ENCODE results near the gene OR4F15. TPM values are rescaled to one million over a fixed set of nuclear protein-coding genes. Genes with fewer than 3 reads are reported as not detected.
"Not testable (repeated sequence)": the region's sequence is repeated elsewhere in the genome, so short reads cannot be mapped to it uniquely, and the experiment has no call there.

The OR4F15 gene, protein sequence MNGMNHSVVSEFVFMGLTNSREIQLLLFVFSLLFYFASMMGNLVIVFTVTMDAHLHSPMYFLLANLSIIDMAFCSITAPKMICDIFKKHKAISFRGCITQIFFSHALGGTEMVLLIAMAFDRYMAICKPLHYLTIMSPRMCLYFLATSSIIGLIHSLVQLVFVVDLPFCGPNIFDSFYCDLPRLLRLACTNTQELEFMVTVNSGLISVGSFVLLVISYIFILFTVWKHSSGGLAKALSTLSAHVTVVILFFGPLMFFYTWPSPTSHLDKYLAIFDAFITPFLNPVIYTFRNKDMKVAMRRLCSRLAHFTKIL
- not detected for total RNA-seq

DNA sequence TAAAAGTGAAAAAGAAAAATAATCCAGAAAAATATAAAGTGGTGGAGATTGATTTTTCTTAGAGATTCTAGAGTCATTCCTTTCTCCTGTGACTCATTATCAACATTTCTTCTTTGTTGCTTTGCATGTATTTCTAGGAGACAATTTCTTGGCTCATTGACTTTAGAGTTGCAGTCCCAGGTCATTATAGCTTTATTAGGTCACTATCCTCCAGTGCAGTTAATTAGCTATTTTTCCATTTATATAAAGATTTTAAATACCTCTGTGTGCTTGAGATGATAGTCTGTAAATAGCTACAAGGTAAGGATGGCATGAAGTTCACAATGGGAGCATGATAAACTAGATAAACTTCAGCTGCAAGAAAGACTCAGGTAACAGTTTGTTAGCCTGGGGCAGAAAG lies at the start of gene OR4F15:
Gene OR4F15 (plus strand): TSS at position 301 of the 400 bp plus-strand sequence. CDS start 5,985 bp downstream, outside the sequence.
- no peak for ATAC-seq (ENCODE audit: low read depth)
- Mint-ChIP-seq H3K4me3 (no peak within 1 kb of the TSS), H3K27me3 (peaks cover 34% of the 10 kb centered on the region), H3K9me3 (no peaks in the 10 kb centered on the region), H3K36me3 (no peaks in the 10 kb centered on the region), H3K4me1 (no peaks in the 10 kb centered on the region), H3K27ac (no peak within 1 kb of the TSS)
- POLR2A ChIA-PET = no interaction called here
- DNase-seq = no peak

DNA sequence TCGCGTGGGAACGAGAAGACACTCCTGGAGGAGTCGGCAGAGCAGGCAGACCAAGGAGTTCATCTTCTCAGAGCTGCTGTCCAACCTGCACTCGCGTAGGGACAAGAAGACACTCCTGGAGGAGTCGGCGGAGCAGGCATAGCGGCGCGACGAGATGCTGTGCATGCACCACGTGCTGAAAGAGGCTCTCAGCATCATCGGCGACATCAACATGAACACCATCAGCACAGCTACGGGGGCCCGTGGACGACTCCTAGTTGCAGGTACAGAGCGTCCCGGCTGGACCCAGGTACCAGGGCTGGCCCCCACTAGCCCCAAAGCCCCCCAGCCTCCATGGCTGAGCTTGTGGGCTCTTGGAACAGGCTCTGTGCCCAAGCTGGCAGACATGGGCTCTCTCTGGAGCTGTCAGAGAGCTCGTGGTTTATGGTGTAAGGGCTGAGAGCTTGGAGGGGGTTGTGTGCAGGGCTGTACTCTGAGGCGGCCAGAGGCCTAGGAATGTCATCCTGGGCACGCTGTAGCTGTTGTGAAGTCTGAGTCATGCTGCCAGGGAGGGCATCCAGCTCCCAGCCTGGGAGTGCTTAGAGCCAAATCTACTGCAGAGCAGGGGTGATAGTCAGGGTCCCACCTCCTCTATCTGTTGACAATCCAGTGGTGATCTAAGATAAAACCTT lies 47.2 kb upstream of the OR4F15 start:
- H3K9me3 Mint-ChIP-seq; ATAC-seq (ENCODE audit: low read depth); DNase-seq; H3K27me3 Mint-ChIP-seq; H3K4me3 Mint-ChIP-seq; H3K36me3 Mint-ChIP-seq; H3K4me1 Mint-ChIP-seq; H3K27ac Mint-ChIP-seq: not testable (repeated sequence)
- POLR2A ChIA-PET = interaction anchor here (0.7 to 0.8 kb wide), 2 partner anchors 12 to 40 kb away, joined by 3 read pairs; no protein-coding TSS in a partner anchor

- not testable (repeated sequence) for ATAC-seq (ENCODE audit: low read depth); H3K36me3 Mint-ChIP-seq; H3K4me1 Mint-ChIP-seq
These were observed 46.7 kb upstream of the OR4F15 start for GRCh38 chr15:101765340-101765671.

GRCh38 chr15:101765772-101766456 lies 46.1 kb upstream of the OR4F15 start:
- no peaks in the 10 kb centered on the region for H3K4me1 Mint-ChIP-seq
- no peak overlapping the region for H3K27ac Mint-ChIP-seq
- DNase-seq (no peak), ATAC-seq (ENCODE audit: low read depth) (no peak)
- no peaks in the 10 kb centered on the region for H3K36me3 Mint-ChIP-seq
- no peaks in the 10 kb centered on the region for H3K9me3 Mint-ChIP-seq
- H3K4me3 Mint-ChIP-seq = no peak overlapping the region
- no peaks in the 10 kb centered on the region for H3K27me3 Mint-ChIP-seq
- POLR2A ChIA-PET = no interaction called here

More at GRCh38 chr15:101765340-101765671, 46.7 kb upstream of the OR4F15 start:
- H3K4me3 Mint-ChIP-seq, DNase-seq, H3K9me3 Mint-ChIP-seq, POLR2A ChIA-PET, H3K27ac Mint-ChIP-seq, H3K27me3 Mint-ChIP-seq: not testable (repeated sequence)

- POLR2A ChIA-PET; ATAC-seq (ENCODE audit: low read depth); H3K4me3 Mint-ChIP-seq; DNase-seq; H3K27ac Mint-ChIP-seq; H3K36me3 Mint-ChIP-seq; H3K9me3 Mint-ChIP-seq; H3K27me3 Mint-ChIP-seq; H3K4me1 Mint-ChIP-seq: not testable (repeated sequence)
These were observed 44.8 kb upstream of the OR4F15 start for GRCh38 chr15:101767083-101767640.

DNA sequence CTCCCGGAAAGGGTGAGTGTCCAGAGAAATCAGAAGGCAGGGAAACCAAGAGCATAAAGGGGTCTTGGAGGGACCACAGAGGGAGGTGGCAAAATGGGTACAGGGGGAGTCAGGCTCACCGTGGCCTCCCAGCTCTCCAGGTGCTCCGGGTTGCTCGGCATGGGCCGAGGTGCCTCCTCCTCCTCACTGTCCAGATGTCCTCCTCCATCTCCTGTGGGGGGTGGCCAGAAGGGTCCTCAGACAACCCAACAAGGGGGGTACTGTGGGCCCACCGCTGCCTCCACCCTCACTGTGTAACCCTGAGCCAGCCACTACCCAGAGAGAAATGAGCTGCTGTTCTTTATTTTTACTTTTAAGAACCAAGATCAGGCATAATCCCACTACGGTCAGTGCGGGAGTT lies 39.1 kb upstream of the OR4F15 start:
- Mint-ChIP-seq H3K4me3 (no peak overlapping the region), H3K9me3 (no peaks in the 10 kb centered on the region), H3K27ac (no peak overlapping the region), H3K4me1 (no peaks in the 10 kb centered on the region), H3K27me3 (no peaks in the 10 kb centered on the region), H3K36me3 (no peaks in the 10 kb centered on the region)
- POLR2A ChIA-PET = no interaction called here
- ATAC-seq (ENCODE audit: low read depth) (no peak), DNase-seq (no peak)

DNA sequence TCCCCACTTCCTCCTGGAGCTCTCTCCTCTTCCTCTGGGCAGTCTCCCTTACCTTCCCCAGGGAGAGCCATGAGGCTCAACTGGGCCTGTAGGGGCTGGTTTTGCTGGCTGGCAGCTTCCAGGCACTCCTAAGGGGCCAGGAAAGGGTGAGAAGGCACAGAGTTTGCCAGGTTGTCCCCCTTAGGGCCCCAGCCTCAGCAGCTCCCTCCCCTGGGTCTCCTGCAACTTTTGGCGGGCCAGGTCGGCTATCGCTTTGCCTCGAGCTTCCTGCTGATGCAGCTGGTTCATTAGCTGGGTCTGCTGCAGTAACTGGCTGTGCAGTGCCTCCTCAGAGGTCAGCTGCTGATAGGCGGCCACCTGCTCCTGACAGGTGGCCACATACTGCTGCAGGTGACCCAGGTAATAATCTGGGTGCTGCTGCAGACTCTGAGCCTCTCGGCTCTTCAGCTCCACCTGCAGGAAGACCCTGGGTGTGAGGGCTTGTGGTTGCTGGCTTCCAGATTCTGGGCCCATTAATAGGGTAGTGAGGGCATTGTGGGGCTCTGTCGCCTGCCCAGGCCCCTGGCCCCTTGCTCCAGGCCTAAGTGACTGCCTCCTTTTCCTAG lies 38.4 kb upstream of the OR4F15 start:
- no peaks in the 10 kb centered on the region for H3K9me3 Mint-ChIP-seq
- no peaks in the 10 kb centered on the region for H3K4me1 Mint-ChIP-seq
- no peak for DNase-seq
- POLR2A ChIA-PET = no interaction called here
- H3K27ac Mint-ChIP-seq = no peak overlapping the region
- ATAC-seq (ENCODE audit: low read depth) = no peak
- H3K27me3 Mint-ChIP-seq = no peaks in the 10 kb centered on the region
- H3K36me3 Mint-ChIP-seq = no peaks in the 10 kb centered on the region
- no peak overlapping the region for H3K4me3 Mint-ChIP-seq

DNA sequence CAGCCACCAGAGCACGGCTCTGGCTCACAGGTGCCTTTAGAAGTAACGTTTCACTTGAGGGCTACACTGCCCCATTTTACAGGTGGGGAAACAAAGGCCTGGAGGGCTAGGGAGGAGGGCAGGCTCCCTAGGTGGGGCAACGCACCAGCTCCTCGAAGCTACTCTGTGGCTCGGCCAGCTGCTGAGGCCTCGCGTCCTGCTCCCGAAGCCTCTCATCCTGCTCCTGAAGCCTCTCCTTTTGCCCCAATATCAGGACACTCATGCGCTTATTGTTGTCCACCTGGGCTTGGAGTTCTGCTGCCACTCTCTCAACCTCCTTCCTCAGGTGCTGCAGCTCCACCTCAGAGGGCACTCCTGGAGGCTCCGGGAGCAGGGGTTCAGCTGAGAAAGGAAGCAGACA lies 36.9 kb upstream of the OR4F15 start:
- H3K4me3 Mint-ChIP-seq = no peak overlapping the region
- H3K27ac Mint-ChIP-seq = no peak overlapping the region
- ATAC-seq (ENCODE audit: low read depth) (no peak), DNase-seq (no peak)
- no peaks in the 10 kb centered on the region for H3K27me3 Mint-ChIP-seq
- H3K4me1 Mint-ChIP-seq = peaks cover 1% of the 10 kb centered on the region
- H3K9me3 Mint-ChIP-seq = no peaks in the 10 kb centered on the region
- POLR2A ChIA-PET = no interaction called here
- no peaks in the 10 kb centered on the region for H3K36me3 Mint-ChIP-seq

- H3K4me1 Mint-ChIP-seq; POLR2A ChIA-PET; DNase-seq; ATAC-seq (ENCODE audit: low read depth); H3K27me3 Mint-ChIP-seq; H3K4me3 Mint-ChIP-seq; H3K36me3 Mint-ChIP-seq; H3K9me3 Mint-ChIP-seq; H3K27ac Mint-ChIP-seq: not testable (repeated sequence)
These were observed 33.4 kb upstream of the OR4F15 start for GRCh38 chr15:101778576-101778975.

- H3K4me1 Mint-ChIP-seq; POLR2A ChIA-PET; ATAC-seq (ENCODE audit: low read depth); DNase-seq; H3K27me3 Mint-ChIP-seq; H3K4me3 Mint-ChIP-seq; H3K36me3 Mint-ChIP-seq; H3K27ac Mint-ChIP-seq; H3K9me3 Mint-ChIP-seq: not testable (repeated sequence)
These were observed 31.8 kb upstream of the OR4F15 start for GRCh38 chr15:101780225-101780624.

- DNase-seq = no peak
- H3K4me1 Mint-ChIP-seq = peaks cover 2% of the 10 kb centered on the region
- no peak overlapping the region for H3K4me3 Mint-ChIP-seq
- peaks cover 1% of the 10 kb centered on the region for H3K36me3 Mint-ChIP-seq
- H3K27me3 Mint-ChIP-seq = peaks cover 2% of the 10 kb centered on the region
- no peak for ATAC-seq (ENCODE audit: low read depth)
- H3K9me3 Mint-ChIP-seq = no peaks in the 10 kb centered on the region
- POLR2A ChIA-PET = no interaction called here
- no peak overlapping the region for H3K27ac Mint-ChIP-seq
These were observed 30.1 kb upstream of the OR4F15 start for GRCh38 chr15:101781928-101782327.

DNA sequence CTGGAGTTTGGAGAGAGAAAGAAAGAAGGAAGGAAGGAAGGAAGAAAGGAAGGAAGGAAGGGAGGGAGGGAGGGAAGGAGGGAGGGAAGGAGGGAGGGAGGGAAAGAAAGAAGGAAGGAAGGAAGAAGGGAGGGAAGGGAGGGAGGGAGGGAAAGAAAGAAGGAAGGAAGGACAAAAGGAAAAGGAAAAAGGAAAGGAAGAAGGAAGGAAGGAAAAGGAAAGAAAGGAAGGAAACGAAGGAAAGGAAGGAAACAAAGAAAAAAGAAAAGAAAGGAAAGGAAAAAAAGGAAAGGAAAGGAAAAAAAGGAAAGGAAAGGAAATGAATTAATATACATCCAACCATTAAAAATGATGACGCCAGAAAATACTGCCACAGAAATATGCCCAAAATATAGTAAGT lies 27.4 kb upstream of the OR4F15 start:
- Mint-ChIP-seq H3K27me3 (peaks cover 4% of the 10 kb centered on the region), H3K36me3 (peaks cover 1% of the 10 kb centered on the region), H3K4me1 (peaks cover 2% of the 10 kb centered on the region), H3K9me3 (no peaks in the 10 kb centered on the region), H3K4me3 (no peak overlapping the region), H3K27ac (no peak overlapping the region)
- DNase-seq = no peak
- no peak for ATAC-seq (ENCODE audit: low read depth)
- POLR2A ChIA-PET = no interaction called here

DNA sequence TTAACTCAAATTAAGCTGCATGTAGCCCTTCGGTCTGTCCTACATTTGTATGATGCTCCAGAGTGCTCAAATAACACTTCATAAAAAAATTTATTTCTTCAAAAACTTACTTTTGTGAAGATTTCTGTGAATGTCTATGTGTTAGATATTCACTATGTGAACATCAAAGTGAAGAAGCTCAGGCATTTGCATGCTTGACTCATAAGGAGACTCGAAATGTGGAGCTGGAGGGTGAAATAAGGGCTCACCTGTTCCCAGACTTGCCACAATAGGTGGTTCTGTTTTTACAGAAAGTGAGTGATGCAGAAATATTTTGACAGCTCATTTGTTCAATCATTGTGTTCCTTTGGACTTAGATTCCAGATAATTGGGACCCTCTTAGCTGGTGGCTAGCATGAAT lies 25.6 kb upstream of the OR4F15 start:
- POLR2A ChIA-PET; DNase-seq; H3K4me1 Mint-ChIP-seq; ATAC-seq (ENCODE audit: low read depth); H3K4me3 Mint-ChIP-seq; H3K27me3 Mint-ChIP-seq; H3K27ac Mint-ChIP-seq; H3K9me3 Mint-ChIP-seq; H3K36me3 Mint-ChIP-seq: not testable (repeated sequence)
